ENCODE data around the gene FSTL3.
A peak's percentile ranks its signal among the peaks of the same experiment; 100 is the strongest.
"Not testable (repeated sequence)": the region's sequence is repeated elsewhere in the genome, so short reads cannot be mapped to it uniquely, and the experiment has no call there.

FSTL3 gene

GRCh38 chr19:682678-683320 is 6.6 kb downstream of the FSTL3 start:
- DNase-seq (ENCODE audit: low spot score), result no peak

- DNase-seq (ENCODE audit: low spot score), result no peak
Measured at GRCh38 chr19:685454-685931, 9.3 kb downstream of the FSTL3 start.

- no peak for DNase-seq (ENCODE audit: low spot score)
Measured at GRCh38 chr19:686589-687297, 10.6 kb downstream of the FSTL3 start.

- no peak for DNase-seq (ENCODE audit: low spot score)
Measured at GRCh38 chr19:687569-688166, 11.5 kb downstream of the FSTL3 start.

GRCh38 chr19:688214-688613 is 12.0 kb downstream of the FSTL3 start:
- no peak for DNase-seq (ENCODE audit: low spot score)

- DNase-seq (ENCODE audit: low spot score), result no peak
Measured at GRCh38 chr19:688992-689391, 12.8 kb downstream of the FSTL3 start.

- DNase-seq (ENCODE audit: low spot score), result no peak
Measured at GRCh38 chr19:690203-690602, 14.0 kb downstream of the FSTL3 start.

- DNase-seq (ENCODE audit: low spot score), result no peak
Measured at GRCh38 chr19:694481-695351, 18.5 kb downstream of the FSTL3 start.

- no peak for DNase-seq (ENCODE audit: low spot score)
Measured at GRCh38 chr19:695352-695949, 19.3 kb downstream of the FSTL3 start, which contains the start of gene PRSS57. Gene PRSS57, minus strand, starts transcription at chr19:695452. Its CDS starts 22 bp downstream, at chr19:695430.

- DNase-seq (ENCODE audit: low spot score), result not testable (repeated sequence)
Measured at GRCh38 chr19:698529-698928, 22.3 kb downstream of the FSTL3 start.

GRCh38 chr19:699885-700284 is 23.7 kb downstream of the FSTL3 start:
- not testable (repeated sequence) for DNase-seq (ENCODE audit: low spot score)

- not testable (repeated sequence) for DNase-seq (ENCODE audit: low spot score)
Measured at GRCh38 chr19:702847-703246, 26.7 kb downstream of the FSTL3 start.

GRCh38 chr19:703329-703650 is 27.1 kb downstream of the FSTL3 start:
- no peak for DNase-seq (ENCODE audit: low spot score)

- peak; percentile 33 for DNase-seq (ENCODE audit: low spot score)
Measured at GRCh38 chr19:703651-704446, 27.7 kb downstream of the FSTL3 start.

GRCh38 chr19:704447-704741 is 28.2 kb downstream of the FSTL3 start:
- DNase-seq (ENCODE audit: low spot score), result no peak

- no peak for DNase-seq (ENCODE audit: low spot score)
Measured at GRCh38 chr19:708154-709143, 32.3 kb downstream of the FSTL3 start, which contains the start of gene PALM. Gene PALM, plus strand, starts transcription at chr19:708935. Its CDS starts 212 bp downstream, at chr19:709147.

GRCh38 chr19:709196-709964 is 33.2 kb downstream of the FSTL3 start:
- no peak for DNase-seq (ENCODE audit: low spot score)

- no peak for DNase-seq (ENCODE audit: low spot score)
Measured at GRCh38 chr19:709965-710571, 33.9 kb downstream of the FSTL3 start.

GRCh38 chr19:710767-711166 is 34.6 kb downstream of the FSTL3 start:
- DNase-seq (ENCODE audit: low spot score), result no peak

Measured in CD4-positive, alpha-beta T cell treated with Interleukin-15 for 4 hours (primary cell).